K562 (cell line): ENCODE results near the gene ELMO3. TPM values are rescaled to one million over a fixed set of nuclear protein-coding genes. Genes with fewer than 3 reads are reported as not detected.
A peak's percentile ranks its signal among the peaks of the same experiment; 100 is the strongest.

Source experiments
- ATAC-seq: fragments of 200-7000 bp; cut with Tn5 transposase; 3 replicates; pipeline ENCODE4 v1.9.1; 2020; ENCODE audit warnings: moderate library complexity
- BruUV-seq: library from RNA; stranded (reverse); fragments of 400-500 nt; replicated peaks from 2 replicates; lab custom pipeline; 2021; lab: Mats Ljungman, UMichigan
- CTCF ChIA-PET: fragments of 300-600 bp; formaldehyde crosslinking; extraction: SDS; loops from one replicate; lab custom pipeline; 2021; ENCODE audit warnings: low intra/inter-chr PET ratio; lab: Yijun Ruan, JAX
- POLR2A ChIA-PET: fragments of 300-600, 350-650 bp; sonication (Branson Sonifier 250); formaldehyde crosslinking; extraction: SDS; loops from one replicate; lab custom pipeline; 2021; ENCODE audit warnings: antibody characterized with exemption, inconsistent platforms; lab: Yijun Ruan, JAX
- DNase-seq, 4 experiments: peaks; one replicate each; pipeline versions ENCODE4 v3.0.0 to v3.0.0-alpha.2; 2011 to 2018; ENCODE audit warnings: low spot score in 3 of 4, mixed read lengths in 3 of 4; ENCODE audit errors: extremely low read depth in 1 of 4
- FAIRE-seq: peaks from 2 replicates; lab custom pipeline; 2011; peaks lifted over from hg19 to GRCh38; lab: Jason Lieb, UNC
- H2AFZ ChIP-seq: 2 replicates; pipeline ENCODE4 v1.6.0; 2011; ENCODE audit warnings: low read depth, low read length, control low read depth, inconsistent platforms
- H3K27ac ChIP-seq: fragments of 200-600 bp; 3 replicates; pipeline ENCODE4 v1.8.0; 2011; ENCODE audit warnings: low read depth, mild to moderate bottlenecking, control low read depth, inconsistent platforms, low read length, moderate library complexity, mixed read lengths; ENCODE audit errors: extremely low read depth
- H3K27me3 ChIP-seq, 2 experiments: fragments of 300-600 bp in 1 of 2; 2 replicates in 1 of 2; 3 replicates in 1 of 2; pipeline versions ENCODE4 v1.6.0 to v1.8.0; 2011; ENCODE audit warnings: inconsistent platforms in 2 of 2, low read length in 2 of 2, mild to moderate bottlenecking in 1 of 2, mixed read lengths in 1 of 2, moderate library complexity in 1 of 2; ENCODE audit not compliant: control insufficient read depth in 2 of 2, insufficient read depth in 2 of 2
- H3K36me3 ChIP-seq: fragments of 300-600 bp; 3 replicates; pipeline ENCODE4 v1.8.0; 2011; ENCODE audit warnings: mild to moderate bottlenecking, low read length, inconsistent platforms; ENCODE audit not compliant: control insufficient read depth, insufficient read depth
- H3K4me1 ChIP-seq, 2 experiments: fragments of 200-600 bp in 1 of 2; replicated peaks in 1 of 2; 2 replicates in 1 of 2; 3 replicates in 1 of 2; pipeline versions ENCODE4 v1.5.1 to v1.8.0; 2011; ENCODE audit warnings: inconsistent platforms in 2 of 2, low read length in 2 of 2, mild to moderate bottlenecking in 1 of 2, mixed read lengths in 1 of 2, moderate library complexity in 1 of 2; ENCODE audit not compliant: control insufficient read depth in 2 of 2, insufficient read depth in 2 of 2
- H3K4me2 ChIP-seq: 2 replicates; pipeline ENCODE4 v1.6.1; 2011; ENCODE audit warnings: low read length, control low read depth, inconsistent platforms, mixed read lengths; ENCODE audit not compliant: insufficient read depth
- H3K4me3 ChIP-seq: fragments of 200-600 bp; sonication (generic), shearing (Covaris generic); 2 replicates; pipeline ENCODE4 v1.5.1; 2016; ENCODE audit warnings: control low read depth, inconsistent platforms
- H3K79me2 ChIP-seq: fragments of 200-600 bp; 3 replicates; pipeline ENCODE4 v1.8.0; 2011; ENCODE audit warnings: low read length, inconsistent platforms; ENCODE audit not compliant: control insufficient read depth, insufficient read depth
- H3K9ac ChIP-seq, 2 experiments: 2 replicates each; pipeline versions ENCODE4 v1.6.0 to v1.6.1; 2011; ENCODE audit warnings: low read depth in 2 of 2, low read length in 2 of 2, control low read depth in 1 of 2, inconsistent platforms in 1 of 2, mild to moderate bottlenecking in 1 of 2, mixed read lengths in 1 of 2; ENCODE audit not compliant: insufficient read depth in 1 of 2
- H3K9me1 ChIP-seq: one replicate; pipeline ENCODE4 v1.6.0; 2011; ENCODE audit warnings: inconsistent platforms, mild to moderate bottlenecking, low read length, moderate library complexity; ENCODE audit not compliant: control insufficient read depth, insufficient read depth
- H3K9me3 ChIP-seq: replicated peaks from 2 replicates; pipeline ENCODE4 v1.5.1; 2011; ENCODE audit warnings: low read depth, low read length, inconsistent platforms; ENCODE audit not compliant: control insufficient read depth, insufficient read depth
- H4K20me1 ChIP-seq: replicated peaks from 2 replicates; pipeline ENCODE4 v1.6.1; 2011; ENCODE audit warnings: low read length, inconsistent platforms, mixed read lengths; ENCODE audit not compliant: control insufficient read depth, insufficient read depth
- CBFA2T2 ChIP-seq: fragments of 450-650 bp; conservative IDR thresholded peaks from 2 replicates; pipeline ENCODE4 v1.6.1; 2017; ENCODE audit warnings: mild to moderate bottlenecking
- IRF1 ChIP-seq: sonication (generic); formaldehyde crosslinking; IDR thresholded peaks from 2 replicates; pipeline ENCODE4 v1.8.0; 2022; ENCODE audit warnings: missing genetic modification reagents, mild to moderate bottlenecking, borderline replicate concordance
- KAT2B ChIP-seq: IDR thresholded peaks from one replicate; pipeline ENCODE4 v1.6.1; 2012; ENCODE audit warnings: low read depth, mild to moderate bottlenecking, control low read depth, inconsistent platforms, low read length, moderate library complexity
- LCOR ChIP-seq: sonication (generic); formaldehyde crosslinking; IDR thresholded peaks from 2 replicates; pipeline ENCODE4 v1.8.0; 2022; ENCODE audit warnings: mild to moderate bottlenecking, missing genetic modification reagents
- SNIP1 ChIP-seq: fragments of 450-650 bp; IDR thresholded peaks from 2 replicates; pipeline ENCODE4 v1.7.1; 2017; ENCODE audit warnings: low read depth, mild to moderate bottlenecking
- TSC22D4 ChIP-seq: fragments of 450-650 bp; IDR thresholded peaks from 2 replicates; pipeline ENCODE4 v1.6.1; 2016; ENCODE audit warnings: missing genetic modification characterization, missing biosample characterization, control low read depth
- USF1 ChIP-seq: sonication (generic); formaldehyde crosslinking; IDR thresholded peaks from 2 replicates; pipeline ENCODE4 v1.9.0; 2022; ENCODE audit warnings: mild to moderate bottlenecking, missing genetic modification reagents
- USF2 ChIP-seq: sonication (generic); formaldehyde crosslinking; IDR thresholded peaks from 2 replicates; pipeline ENCODE4 v1.5.0; 2020; ENCODE audit warnings: missing genetic modification reagents
- ZBTB7A ChIP-seq: IDR thresholded peaks from 2 replicates; pipeline ENCODE4 v1.6.1; 2011; ENCODE audit warnings: low read depth, mild to moderate bottlenecking, low read length, moderate library complexity, borderline replicate concordance; ENCODE audit not compliant: control insufficient read depth
- ZNF778 ChIP-seq: fragments of 450-650 bp; formaldehyde crosslinking; IDR thresholded peaks from 2 replicates; pipeline ENCODE4 v1.4.0; 2020; ENCODE audit warnings: mild to moderate bottlenecking, moderate library complexity
- WGBS: fragments of 100-300 bp; shearing (Covaris generic); methylation state at CpG from one replicate; pipeline ENCODE4 v1.1.6; 2016; ENCODE audit warnings: low coverage, mixed read lengths; ENCODE audit not compliant: insufficient coverage; ENCODE audit errors: missing lambda C conversion rate; 5-methylcytosine and 5-hydroxymethylcytosine counted together
- in situ Hi-C: fragments of 300-500 bp; cut with MboI; formaldehyde crosslinking; loops from 4 replicates; pipeline ENCODE4 v1.15.0; 2018; ENCODE audit warnings: inconsistent platforms, mixed read lengths
- intact Hi-C: fragments of 100-400 bp; cut with micrococcal nuclease; formaldehyde crosslinking; loops from 2 replicates; pipeline ENCODE4 v1.14.2; 2022
- polyA plus RNA-seq, 8 experiments: library from polyadenylated mRNA; depleted of rRNA in 4 of 8; stranded (reverse) in 5 of 8; unstranded in 3 of 8; fragments of >200 nt; fragmentation: Nextera tagmentation in 2 of 8; fragmentation: Illumina TruSeq in 1 of 8; extraction: Ambion mirVana in 2 of 8; extraction: Trizol in 1 of 8; gene quantifications; 2 replicates each; pipeline versions ENCODE4 v1.2.1 to v1.2.3, GENCODE V29; 2011 to 2014; ENCODE audit warnings: inconsistent platforms in 1 of 8, missing spikeins in 1 of 8
- total RNA-seq, 7 experiments: library from RNA; depleted of rRNA in 6 of 7; stranded (reverse); fragments of >200 nt in 6 of 7; fragmentation: Illumina TruSeq in 2 of 7; extraction: Trizol in 2 of 7; gene quantifications; 2 replicates each; pipeline versions ENCODE4 v1.2.1 to v1.2.3, GENCODE V29; 2011 to 2021; ENCODE audit warnings: low replicate concordance in 1 of 7

ELMO3 gene
- total and polyA plus RNA-seq, 9 of the 15 experiments (the other 6 are each of a cell fraction or from before 2014, with no cell fraction given), result 0.04 to 5.1 (median 1.5) TPM

DNA sequence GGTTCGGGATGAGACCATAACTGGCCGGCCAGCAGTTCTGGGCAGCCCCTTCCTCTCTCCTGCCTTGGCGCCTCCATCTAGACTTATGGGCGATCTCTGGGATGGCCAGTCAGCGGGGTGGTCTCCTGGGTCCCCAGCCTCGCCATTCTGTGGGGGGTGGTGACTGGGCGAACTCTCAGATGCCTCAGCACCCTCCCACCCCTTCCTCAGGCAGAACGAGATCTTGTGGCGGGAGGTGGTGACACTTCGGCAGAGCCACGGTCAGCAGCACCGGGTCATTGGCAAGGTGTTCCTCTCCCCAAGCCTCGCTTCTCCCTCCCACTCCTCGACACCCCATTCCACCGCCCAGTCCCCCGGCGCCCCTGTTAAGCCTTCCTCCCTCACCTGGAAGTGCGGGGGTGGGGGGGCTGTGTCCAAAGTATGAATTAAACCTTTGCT is 32.8 kb upstream of the ELMO3 start:
- Histone ChIP-seq H3K9ac (peak overlapping the region in 1 of 2 experiments; percentile 68; a peak in 2 of 4 replicates), H3K79me2 (peaks cover 7% of the 10 kb centered on the region), H3K4me3 (no peak overlapping the region), H3K9me3 (no peaks in the 10 kb centered on the region), H4K20me1 (no peaks in the 10 kb centered on the region), H2AFZ (no peak overlapping the region), H3K4me1 (peaks cover 24 to 84% of the 10 kb centered on the region in 2 experiments), H3K27me3 (no peaks in the 10 kb centered on the region), H3K36me3 (peaks cover 13% of the 10 kb centered on the region; the same call in 2 of the 3 replicates), H3K27ac (no peak overlapping the region), H3K4me2 (no peak overlapping the region), H3K9me1 (no peaks in the 10 kb centered on the region)
- 0 out of 2 replicates have a peak, but pooled peaks have one; percentile 8 for TF ChIP-seq ZBTB7A
- TF ChIP-seq KAT2B, result no peak
- no peak for TF ChIP-seq TSC22D4 (tag)
- in situ Hi-C loops, result loop anchor here (25.0 kb wide), 1 partner anchor 204 kb away; the partner anchor contains the start of gene CES3
- FAIRE-seq (no peak), DNase-seq (no peak), ATAC-seq (no peak)
- 76% methylated on average over 16 of the region's 18 CpGs for WGBS
- BruUV-seq, result no TSS peak
- ChIA-PET POLR2A (interaction anchor here (0.5 to 0.6 kb wide), 2 partner anchors 11 to 314 kb away, joined by 3 read pairs; no protein-coding TSS in a partner anchor), CTCF (no interaction called here)
- intact Hi-C loops, result no loop called here

- BruUV-seq, result no TSS peak
- Histone ChIP-seq H3K9me3 (no peaks in the 10 kb centered on the region), H3K27me3 (no peaks in the 10 kb centered on the region), H2AFZ (no peak overlapping the region), H3K36me3 (peaks cover 13% of the 10 kb centered on the region; the same call in 2 of the 3 replicates), H3K79me2 (peaks cover 1% of the 10 kb centered on the region; the same call in 1 of the 3 replicates), H3K9ac (no peak overlapping the region; a peak in 1 of 4 replicates), H3K27ac (no peak overlapping the region), H3K4me2 (no peak overlapping the region), H3K4me3 (no peak overlapping the region), H3K9me1 (no peaks in the 10 kb centered on the region), H3K4me1 (peaks cover 26 to 82% of the 10 kb centered on the region in 2 experiments), H4K20me1 (no peaks in the 10 kb centered on the region)
- in situ Hi-C loops (loop anchor here (25.0 kb wide), 1 partner anchor 204 kb away; the partner anchor contains the start of gene CES3), intact Hi-C loops (no loop called here)
- peak in 1 of 4 experiments; percentile 23 for DNase-seq
- ChIA-PET POLR2A (no interaction called here), CTCF (no interaction called here)
- no peak for FAIRE-seq
- ATAC-seq, result no peak
- 67% methylated on average over 3 of the region's 5 CpGs for WGBS
- 0 out of 2 replicates have a peak, but pooled peaks have one; percentile 34 for TF ChIP-seq USF1 (CRISPR knock-in tag)
- peak; percentile 41; the same call in 1 of the 2 replicates for TF ChIP-seq USF2 (CRISPR knock-in tag)
- TF ChIP-seq SNIP1, result no peak
- TF ChIP-seq IRF1 (CRISPR knock-in tag), result no peak
- TF ChIP-seq CBFA2T2, result no peak
- no peak for TF ChIP-seq LCOR (CRISPR knock-in tag)
- no peak for TF ChIP-seq ZNF778 (CRISPR knock-in tag)
These were observed 32.2 kb upstream of the ELMO3 start for GRCh38 chr16:67166598-67167168.
